HepG2 (cell line): ENCODE data around the gene ERLEC1.

Source experiments
- EED ChIP-seq: sonication (generic); formaldehyde crosslinking; IDR thresholded peaks from 2 replicates; pipeline ENCODE4 v1.5.0; 2020; ENCODE audit warnings: mild to moderate bottlenecking, missing genetic modification reagents
- EZH2 ChIP-seq: conservative IDR thresholded peaks from 2 replicates; pipeline ENCODE4 v1.6.1; 2012; ENCODE audit warnings: mild to moderate bottlenecking, low read depth, low read length, moderate library complexity
- HMG20B ChIP-seq: conservative IDR thresholded peaks from 2 replicates; pipeline ENCODE4 v1.6.1; 2016; ENCODE audit warnings: missing genetic modification reagents, missing compliant biosample characterization
- LRRFIP1 ChIP-seq: sonication (generic); formaldehyde crosslinking; conservative IDR thresholded peaks from 2 replicates; pipeline ENCODE4 v1.4.0; 2020; ENCODE audit warnings: missing genetic modification reagents

DNA sequence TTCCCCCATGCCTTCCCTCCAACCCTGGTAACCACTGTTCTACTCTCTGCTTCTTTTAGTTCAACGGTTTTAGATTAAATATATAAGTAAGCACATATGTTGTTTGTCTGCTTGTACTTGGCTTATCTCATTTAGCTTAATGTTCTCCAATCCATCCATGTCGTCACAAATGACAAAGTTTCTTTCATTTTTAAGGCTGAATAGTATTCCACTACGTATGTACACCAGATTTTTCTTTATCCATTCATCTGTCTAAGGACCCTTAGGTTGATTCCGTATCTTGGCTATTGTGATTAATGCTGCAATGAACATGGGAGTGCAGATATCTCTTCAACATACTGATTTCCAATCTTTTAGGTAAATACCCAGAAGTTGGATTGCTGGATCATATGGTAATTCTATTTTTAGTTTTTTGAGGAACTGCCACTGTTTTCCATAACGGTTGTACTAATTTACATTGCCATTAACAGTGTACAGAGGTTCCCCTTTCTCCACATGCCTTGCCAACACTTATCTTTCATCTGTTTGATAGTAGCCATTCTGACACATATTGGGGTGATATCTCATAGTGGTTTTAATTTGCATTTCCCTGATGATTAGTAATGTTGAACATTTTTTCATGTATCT lies 8.2 kb upstream of the ERLEC1 start:
- TF ChIP-seq EZH2 (no peak), EED (no peak), HMG20B (CRISPR knock-in tag) (no peak), LRRFIP1 (no peak)
